A673 (cell line): ENCODE measurements around the gene DRAM1. TPM values are rescaled to one million over a fixed set of nuclear protein-coding genes. Genes with fewer than 3 reads are reported as not detected.

ENCODE experiments used
- BruUV-seq: library from RNA; stranded (reverse); fragments of 400-500 nt; replicated peaks from 2 replicates; lab custom pipeline; 2021; lab: Mats Ljungman, UMichigan
- CTCF ChIA-PET: fragments of 300-600 bp; sonication (Branson Sonifier 250); formaldehyde crosslinking; loops from one replicate; lab custom pipeline; 2022; ENCODE audit warnings: antibody characterized with exemption; lab: Charles Lee
- POLR2A ChIA-PET: fragments of 300-600 bp; sonication (Branson Sonifier 250); formaldehyde crosslinking; loops from one replicate; lab custom pipeline; 2022; ENCODE audit warnings: antibody characterized with exemption; ENCODE audit not compliant: low non-redundant PET; lab: Charles Lee
- DNase-seq: peaks from one replicate; pipeline ENCODE4 v3.0.0-alpha.2; 2015; ENCODE audit warnings: low spot score
- H3K27ac ChIP-seq: fragments of 200-600 bp; sonication (generic); 2 replicates; pipeline ENCODE4 v1.5.1; 2016; ENCODE audit warnings: mixed run types, low read depth, mild to moderate bottlenecking, mixed read lengths, antibody characterized with exemption, low read length; ENCODE audit not compliant: poor library complexity, severe bottlenecking
- H3K27me3 ChIP-seq: fragments of 200-600 bp; sonication (generic); replicated peaks from 2 replicates; pipeline ENCODE4 v1.6.1; 2017; ENCODE audit warnings: mixed run types, low read depth, mild to moderate bottlenecking, mixed read lengths, antibody characterized with exemption, low read length; ENCODE audit not compliant: insufficient read depth, poor library complexity
- H3K36me3 ChIP-seq: fragments of 200-600 bp; sonication (generic); 2 replicates; pipeline ENCODE4 v1.6.1; 2016; ENCODE audit warnings: mixed run types, mild to moderate bottlenecking, mixed read lengths, antibody characterized with exemption, low read length; ENCODE audit not compliant: insufficient read depth, poor library complexity, severe bottlenecking
- H3K4me1 ChIP-seq: fragments of 200-600 bp; sonication (generic); 2 replicates; pipeline ENCODE4 v1.6.1; 2017; ENCODE audit warnings: mixed run types, mild to moderate bottlenecking, mixed read lengths, antibody characterized with exemption, low read length; ENCODE audit not compliant: insufficient read depth, poor library complexity, severe bottlenecking
- H3K4me3 ChIP-seq: fragments of 200-600 bp; sonication (generic); 2 replicates; pipeline ENCODE4 v1.5.1; 2016; ENCODE audit warnings: low read depth, mixed run types, mild to moderate bottlenecking, mixed read lengths, low read length; ENCODE audit not compliant: poor library complexity, severe bottlenecking
- H3K9me3 ChIP-seq: fragments of 200-600 bp; sonication (generic); 2 replicates; pipeline ENCODE4 v1.6.1; 2016; ENCODE audit warnings: mixed run types, low read depth, mild to moderate bottlenecking, mixed read lengths, antibody characterized with exemption, low read length; ENCODE audit not compliant: poor library complexity, severe bottlenecking
- CTCF ChIP-seq: fragments of 300-800, 200-600 bp; sonication (generic); conservative IDR thresholded peaks from 2 replicates; pipeline ENCODE4 v1.5.1; 2017; ENCODE audit warnings: low read depth, mild to moderate bottlenecking, antibody characterized with exemption, low read length, moderate library complexity, mixed read lengths
- EZH2 ChIP-seq: fragments of 200-600 bp; sonication (generic); IDR thresholded peaks from 2 replicates; pipeline ENCODE4 v1.6.1; 2017; ENCODE audit warnings: borderline replicate concordance, low read depth, mild to moderate bottlenecking, mixed read lengths, antibody characterized with exemption, low read length; ENCODE audit not compliant: poor library complexity, severe bottlenecking
- intact Hi-C: fragments of 100-400 bp; cut with micrococcal nuclease; formaldehyde crosslinking; loops from one replicate; pipeline ENCODE4 v1.10.0; 2022; ENCODE audit not compliant: unreplicated experiment
- total RNA-seq: library from RNA; stranded (reverse); gene quantifications from 2 replicates; pipeline ENCODE4 v1.2.3, GENCODE V29; 2021

DRAM1 gene
- total RNA-seq, 1 experiment from 2014 or later = 10.5 TPM

- no TSS peak for BruUV-seq
- ChIA-PET CTCF (no interaction called here), POLR2A (no interaction called here)
- TF ChIP-seq EZH2 (no peak), CTCF (no peak)
- Histone ChIP-seq H3K4me3 (no peak overlapping the region), H3K27me3 (no peaks in the 10 kb centered on the region), H3K9me3 (no peaks in the 10 kb centered on the region), H3K4me1 (no peaks in the 10 kb centered on the region), H3K27ac (no peak overlapping the region), H3K36me3 (no peaks in the 10 kb centered on the region)
- intact Hi-C loops = no loop called here
- DNase-seq = no peak
Observed at GRCh38 chr12:101962486-101962885, 85.1 kb downstream of the DRAM1 start.

- CTCF ChIA-PET = no interaction called here
- no TSS peak for BruUV-seq
- POLR2A ChIA-PET = no interaction called here
Observed at GRCh38 chr12:101963697-101964096, 86.3 kb downstream of the DRAM1 start.

GRCh38 chr12:101966496-101966895, 89.1 kb downstream of the DRAM1 start:
- Histone ChIP-seq H3K27me3 (no peaks in the 10 kb centered on the region), H3K9me3 (no peaks in the 10 kb centered on the region), H3K4me1 (no peaks in the 10 kb centered on the region), H3K36me3 (no peaks in the 10 kb centered on the region), H3K27ac (no peak overlapping the region), H3K4me3 (no peak overlapping the region)
- ChIA-PET CTCF (no interaction called here), POLR2A (no interaction called here)
- BruUV-seq = no TSS peak
- DNase-seq = no peak
- intact Hi-C loops = no loop called here
- TF ChIP-seq CTCF (no peak), EZH2 (no peak)

More at GRCh38 chr12:101963697-101964096, 86.3 kb downstream of the DRAM1 start:
- Histone ChIP-seq H3K36me3 (no peaks in the 10 kb centered on the region), H3K4me3 (no peak overlapping the region), H3K4me1 (no peaks in the 10 kb centered on the region), H3K27ac (no peak overlapping the region), H3K27me3 (no peaks in the 10 kb centered on the region), H3K9me3 (no peaks in the 10 kb centered on the region)
- no peak for TF ChIP-seq EZH2
- TF ChIP-seq CTCF = no peak
- intact Hi-C loops = no loop called here
- no peak for DNase-seq
